K562 treated with DMSO at 1 percent for 12 hours (cell line): ENCODE results near the gene DTX1. TPM values are rescaled to one million over a fixed set of nuclear protein-coding genes. Genes with fewer than 3 reads are reported as not detected.

ENCODE experiments used
- total RNA-seq: library from RNA; unstranded; fragments of 300-600 nt; gene quantifications from 2 replicates; pipeline ENCODE4 v1.2.3, GENCODE V29; 2022; ENCODE audit not compliant: insufficient read depth

DTX1 gene
- not detected in 2 replicates for total RNA-seq

DNA sequence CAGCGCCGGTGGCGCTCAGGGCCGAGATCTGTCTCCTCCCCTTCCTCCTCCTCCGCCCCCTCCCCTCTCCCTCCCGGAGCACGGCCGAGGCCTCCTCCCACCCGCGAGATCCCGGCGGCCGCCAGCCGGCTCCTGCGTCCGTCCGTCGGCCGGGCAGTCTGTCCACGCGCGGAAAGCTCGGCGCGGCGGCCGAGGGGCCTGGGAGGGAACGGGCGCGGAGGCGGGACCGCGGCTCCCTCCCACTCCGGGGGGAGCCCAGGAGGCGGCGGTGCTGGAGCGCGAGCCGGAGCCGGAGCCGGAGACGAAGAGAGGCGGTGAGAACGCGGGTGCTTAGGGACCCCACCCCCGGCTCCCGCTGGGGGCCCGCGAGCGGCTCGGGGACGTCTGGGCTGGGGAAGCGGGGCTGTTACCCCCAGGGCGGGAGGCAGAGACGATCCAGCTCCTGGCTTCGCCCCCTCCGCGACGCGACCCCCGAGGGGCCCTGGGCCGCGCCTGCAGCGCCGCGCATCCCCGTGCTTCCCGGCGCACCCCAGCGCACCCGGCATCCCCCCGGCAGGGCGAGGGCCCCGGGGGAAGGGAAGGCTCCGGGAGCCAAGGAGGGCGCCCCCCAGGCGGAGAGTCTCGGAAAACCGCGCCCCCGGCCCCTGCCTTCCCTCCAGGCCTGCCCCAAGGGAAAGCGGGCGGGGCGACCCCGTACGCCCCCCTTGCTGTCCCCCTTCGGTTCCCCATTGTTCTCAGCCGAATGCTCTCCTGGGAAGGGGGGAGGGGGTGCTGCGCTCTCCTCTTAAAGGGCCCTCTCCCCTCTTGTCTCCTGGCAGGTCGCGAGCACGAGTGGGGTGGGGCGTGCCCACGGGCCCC lies at the start of gene DTX1:
DTX1 (plus strand) TSS at position 100 of the 858 bp plus-strand sequence. CDS start 1,463 bp downstream, outside the sequence.

DNA sequence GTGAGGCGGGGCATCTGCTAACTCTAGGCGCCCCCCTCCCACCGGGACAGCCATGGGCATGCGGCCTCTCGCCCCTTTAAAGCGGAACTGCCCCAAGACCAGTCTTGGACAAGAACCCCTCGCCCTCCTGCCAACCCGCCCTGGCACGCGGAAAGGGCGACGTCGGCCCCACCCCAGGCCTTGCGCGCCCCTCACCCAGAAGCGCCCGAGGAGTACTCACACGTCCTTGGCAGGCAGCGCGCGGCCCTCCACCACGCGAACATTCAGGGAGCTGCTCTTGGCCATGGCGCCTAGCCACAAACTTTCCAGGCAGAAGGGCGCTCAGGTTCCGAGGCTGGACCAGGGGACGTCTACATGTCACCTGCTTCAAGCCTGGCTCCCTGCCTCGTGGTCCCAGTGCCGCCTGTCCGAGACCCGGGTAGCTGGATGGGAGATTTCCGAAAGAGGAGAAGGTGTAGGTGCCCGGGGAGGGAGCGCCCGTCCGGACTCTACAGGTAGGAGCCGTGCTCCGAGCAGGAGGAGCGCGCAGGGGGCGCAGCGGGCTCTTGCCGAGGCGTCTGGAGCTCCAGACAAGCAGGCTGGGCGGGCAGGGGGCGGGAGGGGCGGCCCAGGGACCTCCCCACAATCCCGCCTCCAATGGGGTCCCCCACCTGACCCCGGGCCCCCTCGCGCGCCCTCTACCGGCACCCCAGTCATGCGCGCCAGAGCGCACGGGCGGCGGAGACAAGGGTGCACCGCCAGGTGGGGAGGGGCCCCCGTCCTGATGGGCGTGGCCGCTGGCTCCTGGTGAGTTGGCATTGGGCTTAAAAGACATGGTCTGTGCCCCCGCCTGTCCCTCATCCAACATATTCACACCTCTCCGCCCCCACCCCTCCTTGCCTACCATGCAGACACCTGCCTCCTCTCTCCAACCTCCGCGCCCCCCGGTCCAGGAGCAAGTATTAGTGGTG lies 78.9 kb downstream of the DTX1 start, which contains the start of gene RASAL1:
RASAL1 (minus strand) TSS at position 584 of the 950 bp plus-strand sequence; CDS start at position 285, 299 bp downstream.

Other genes starting within 250 kb of the DTX1 start
- gene OAS1, start 149.8 kb upstream of the DTX1 start, total RNA-seq: not detected in 2 replicates
- gene OAS3, start 118.3 kb upstream of the DTX1 start, total RNA-seq: 5.6 and 14.5 TPM in 2 replicates
- not detected in 2 replicates for gene OAS2, start 78.2 kb upstream of the DTX1 start, total RNA-seq
- not detected in 2 replicates for gene RASAL1, start 79.0 kb downstream of the DTX1 start, total RNA-seq
- not detected in 2 replicates for gene CFAP73, start 93.0 kb downstream of the DTX1 start, total RNA-seq
- 59.7 and 67.4 TPM in 2 replicates for gene DDX54, start 128.7 kb downstream of the DTX1 start, total RNA-seq
- 29.8 and 38.9 TPM in 2 replicates for gene RITA1, start 129.0 kb downstream of the DTX1 start, total RNA-seq
- gene TPCN1, start 164.7 kb downstream of the DTX1 start, total RNA-seq: 11.4 and 33.7 TPM in 2 replicates